ENCODE measurements around the gene BRD4. TPM values are rescaled to one million over a fixed set of nuclear protein-coding genes. Genes with fewer than 3 reads are reported as not detected.

BRD4 gene
- total RNA-seq, 2 donors from 2014 or later = 161 to 187 TPM

DNA sequence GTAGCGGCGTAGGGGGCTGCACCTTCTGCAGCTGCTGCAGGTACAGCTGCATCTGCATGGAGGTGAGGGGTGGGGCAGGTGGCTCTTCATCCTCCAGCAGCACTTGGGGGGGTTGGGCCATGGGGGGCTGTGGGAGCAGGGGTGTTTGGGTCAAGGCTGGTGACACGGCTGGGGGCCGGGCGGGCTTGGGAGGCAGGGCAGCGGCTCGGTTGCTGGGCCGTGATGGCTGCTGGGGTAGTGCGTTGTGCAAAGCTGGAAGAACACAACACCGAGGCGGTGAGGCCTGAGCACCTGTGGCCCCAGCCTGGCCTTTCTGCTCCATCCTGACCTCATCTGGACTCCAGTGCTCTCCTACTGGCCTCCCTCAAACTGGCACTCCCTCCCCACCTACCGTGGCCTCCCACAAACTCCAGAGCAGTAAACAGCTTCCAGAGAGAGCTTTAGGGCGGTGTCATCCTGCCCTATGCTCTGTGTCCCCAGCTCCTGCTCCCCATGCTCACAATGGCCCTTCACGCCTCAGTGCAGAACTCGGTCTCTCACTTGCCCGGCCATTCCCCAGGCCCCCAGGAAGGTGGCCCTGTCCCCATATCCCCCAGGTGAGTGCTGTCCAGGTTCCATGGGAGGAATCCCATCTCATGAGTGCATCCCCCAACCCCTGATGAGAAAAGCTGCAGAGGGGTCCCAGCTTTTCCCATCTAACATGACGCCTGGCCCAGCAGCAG, 88.9 kb downstream of the BRD4 start:
- peaks cover 2 to 14% of the 10 kb centered on the region in 2 donors for H3K36me3 Mint-ChIP-seq (ENCODE audit: insufficient read depth in 2 of 2)
- H3K4me3 Mint-ChIP-seq = no peak overlapping the region
- H3K27ac Mint-ChIP-seq = no peak overlapping the region
- no peaks in the 10 kb centered on the region for H3K4me1 Mint-ChIP-seq (ENCODE audit: low read depth)
- DNase-seq (no peak), ATAC-seq (replicated peaks in 1 of 2) (no peak)
- H3K9me3 Mint-ChIP-seq = no peaks in the 10 kb centered on the region
- no peaks in the 10 kb centered on the region for H3K27me3 Mint-ChIP-seq (ENCODE audit: low read depth)

DNA sequence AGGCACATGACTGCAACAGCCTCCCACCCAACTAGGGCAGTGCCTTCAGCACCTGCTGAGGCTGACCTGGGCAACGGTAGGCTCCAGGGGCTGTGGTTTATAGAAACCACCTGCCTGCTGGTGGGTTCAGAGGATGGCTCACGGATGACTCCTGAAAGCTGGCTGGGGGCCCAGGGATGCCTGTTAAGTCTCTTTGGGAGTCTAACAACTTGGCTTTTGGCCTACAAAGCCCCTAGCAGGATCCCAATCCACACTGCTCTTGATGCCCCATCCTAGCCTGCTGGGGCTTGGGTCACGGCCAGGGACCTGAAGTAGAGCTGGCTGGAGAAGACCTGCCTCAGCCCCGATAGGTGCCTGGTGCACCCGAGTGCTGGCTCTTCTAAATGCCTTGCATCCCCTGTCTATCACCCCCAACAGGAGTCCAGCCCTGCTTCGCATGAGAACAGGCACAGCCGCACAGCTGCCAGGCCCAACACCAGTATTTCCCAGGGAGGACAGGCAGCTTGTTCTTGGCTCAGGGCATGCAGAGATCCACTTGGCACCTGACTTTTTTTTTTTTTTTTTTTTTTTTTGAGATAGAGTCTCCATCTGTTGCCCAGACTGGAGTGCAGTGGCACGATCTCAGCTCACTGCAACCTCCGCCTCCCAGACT, 91.0 kb downstream of the BRD4 start:
- H3K4me1 Mint-ChIP-seq (ENCODE audit: low read depth) = no peaks in the 10 kb centered on the region
- peaks cover 3 to 23% of the 10 kb centered on the region in 2 donors for H3K36me3 Mint-ChIP-seq (ENCODE audit: insufficient read depth in 2 of 2)
- H3K4me3 Mint-ChIP-seq = no peak overlapping the region
- ATAC-seq (replicated peaks in 1 of 2) (peak in 1 of 2 donors; percentile 16), DNase-seq (no peak)
- H3K27me3 Mint-ChIP-seq (ENCODE audit: low read depth) = no peaks in the 10 kb centered on the region
- no peak overlapping the region for H3K27ac Mint-ChIP-seq
- no peaks in the 10 kb centered on the region for H3K9me3 Mint-ChIP-seq

DNA sequence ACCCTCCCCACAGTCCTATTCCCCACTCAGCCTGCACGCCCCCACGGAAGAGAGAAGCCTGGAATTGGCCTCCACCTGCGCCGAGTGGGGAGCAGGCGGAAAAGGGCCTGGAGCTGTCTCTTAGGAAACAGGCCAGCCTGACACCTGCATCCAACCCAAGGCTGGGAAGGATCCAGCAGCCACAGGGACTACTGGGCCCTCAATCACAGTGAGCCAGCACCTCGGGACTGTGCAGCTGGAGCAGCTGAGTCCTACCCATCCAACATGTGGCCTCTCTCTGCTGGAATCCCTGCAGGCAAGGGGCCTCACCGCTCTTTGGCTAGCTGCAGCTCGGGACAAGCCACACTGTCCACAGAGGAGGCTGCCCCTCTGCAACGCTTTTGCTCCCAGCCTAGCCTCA, 91.8 kb downstream of the BRD4 start:
- peaks cover 3 to 26% of the 10 kb centered on the region in 2 donors for H3K36me3 Mint-ChIP-seq (ENCODE audit: insufficient read depth in 2 of 2)

DNA sequence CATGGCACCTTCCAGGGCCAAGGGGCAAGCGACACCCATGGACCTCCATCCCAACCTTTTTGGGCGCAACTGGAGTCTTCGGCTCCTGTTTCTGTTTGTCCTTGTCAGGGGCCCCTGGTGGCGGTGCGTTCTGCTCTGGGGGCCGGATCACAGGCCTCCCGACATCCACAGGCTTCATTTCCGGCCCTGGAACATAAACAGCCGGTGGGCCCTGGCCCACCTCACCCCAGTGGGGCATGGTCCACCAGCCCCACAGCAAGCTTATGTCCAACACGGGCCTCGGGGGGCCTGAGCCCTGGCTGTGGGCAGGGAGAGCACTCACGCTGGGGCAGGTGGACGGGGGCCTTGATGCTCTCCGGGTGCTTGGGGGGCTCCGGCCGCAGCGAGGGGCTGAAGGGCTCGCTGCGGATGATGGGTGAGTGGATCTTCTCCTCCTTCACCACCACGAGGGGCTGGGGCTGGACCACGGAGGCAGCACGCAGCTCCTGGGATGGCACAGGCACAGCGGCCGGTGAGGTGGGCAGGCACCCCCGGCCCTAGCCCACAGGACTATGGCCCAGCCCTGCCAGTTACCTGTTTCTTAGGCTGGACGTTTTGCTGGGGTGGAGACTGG, 92.9 kb downstream of the BRD4 start:
- DNase-seq (no peak), ATAC-seq (replicated peaks in 1 of 2) (no peak)
- Mint-ChIP-seq H3K36me3 (ENCODE audit: insufficient read depth in 2 of 2) (peaks cover 3 to 22% of the 10 kb centered on the region in 2 donors), H3K9me3 (no peaks in the 10 kb centered on the region), H3K27me3 (ENCODE audit: low read depth) (no peaks in the 10 kb centered on the region), H3K27ac (no peak overlapping the region), H3K4me3 (no peak overlapping the region), H3K4me1 (ENCODE audit: low read depth) (no peaks in the 10 kb centered on the region)

More for the DNA sequence above, 91.8 kb downstream of the BRD4 start:
- no peak overlapping the region for H3K4me3 Mint-ChIP-seq
- H3K4me1 Mint-ChIP-seq (ENCODE audit: low read depth) = no peaks in the 10 kb centered on the region
- no peak for ATAC-seq (replicated peaks in 1 of 2)
- DNase-seq = no peak
- H3K27me3 Mint-ChIP-seq (ENCODE audit: low read depth) = no peaks in the 10 kb centered on the region
- no peak overlapping the region for H3K27ac Mint-ChIP-seq
- H3K9me3 Mint-ChIP-seq = no peaks in the 10 kb centered on the region

DNA sequence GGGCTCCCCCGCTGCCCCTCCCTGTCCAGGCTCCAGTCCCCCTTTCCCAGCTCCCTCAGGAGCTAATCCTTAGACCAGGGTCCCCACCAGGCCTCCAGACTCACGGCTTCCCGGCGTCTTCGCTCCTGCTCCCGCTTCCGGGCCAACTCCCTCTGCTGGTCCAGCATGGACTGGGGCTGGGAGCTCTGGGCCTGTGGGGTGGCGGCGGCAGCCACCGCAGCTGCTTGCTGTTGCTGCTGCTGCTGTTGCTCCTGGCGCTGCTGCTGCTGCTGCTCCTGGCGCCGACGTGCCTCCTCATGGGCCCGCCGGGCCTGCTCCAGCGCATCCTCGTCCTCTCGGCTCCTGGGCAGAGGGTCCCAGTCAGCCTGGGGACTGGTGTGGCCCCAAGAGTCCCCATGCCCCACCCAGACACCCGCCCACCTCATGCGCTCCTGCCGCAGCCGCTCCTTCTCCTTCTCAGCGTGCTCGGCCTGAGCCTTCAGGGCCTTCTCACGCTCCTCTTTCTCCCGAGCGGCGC, 93.6 kb downstream of the BRD4 start:
- no peaks in the 10 kb centered on the region for H3K9me3 Mint-ChIP-seq
- no peak for DNase-seq
- H3K27ac Mint-ChIP-seq = no peak overlapping the region
- H3K4me3 Mint-ChIP-seq = no peak overlapping the region
- H3K27me3 Mint-ChIP-seq (ENCODE audit: low read depth) = no peaks in the 10 kb centered on the region
- no peak for ATAC-seq (replicated peaks in 1 of 2)
- no peaks in the 10 kb centered on the region for H3K4me1 Mint-ChIP-seq (ENCODE audit: low read depth)
- peaks cover 3 to 21% of the 10 kb centered on the region in 2 donors for H3K36me3 Mint-ChIP-seq (ENCODE audit: insufficient read depth in 2 of 2)

DNA sequence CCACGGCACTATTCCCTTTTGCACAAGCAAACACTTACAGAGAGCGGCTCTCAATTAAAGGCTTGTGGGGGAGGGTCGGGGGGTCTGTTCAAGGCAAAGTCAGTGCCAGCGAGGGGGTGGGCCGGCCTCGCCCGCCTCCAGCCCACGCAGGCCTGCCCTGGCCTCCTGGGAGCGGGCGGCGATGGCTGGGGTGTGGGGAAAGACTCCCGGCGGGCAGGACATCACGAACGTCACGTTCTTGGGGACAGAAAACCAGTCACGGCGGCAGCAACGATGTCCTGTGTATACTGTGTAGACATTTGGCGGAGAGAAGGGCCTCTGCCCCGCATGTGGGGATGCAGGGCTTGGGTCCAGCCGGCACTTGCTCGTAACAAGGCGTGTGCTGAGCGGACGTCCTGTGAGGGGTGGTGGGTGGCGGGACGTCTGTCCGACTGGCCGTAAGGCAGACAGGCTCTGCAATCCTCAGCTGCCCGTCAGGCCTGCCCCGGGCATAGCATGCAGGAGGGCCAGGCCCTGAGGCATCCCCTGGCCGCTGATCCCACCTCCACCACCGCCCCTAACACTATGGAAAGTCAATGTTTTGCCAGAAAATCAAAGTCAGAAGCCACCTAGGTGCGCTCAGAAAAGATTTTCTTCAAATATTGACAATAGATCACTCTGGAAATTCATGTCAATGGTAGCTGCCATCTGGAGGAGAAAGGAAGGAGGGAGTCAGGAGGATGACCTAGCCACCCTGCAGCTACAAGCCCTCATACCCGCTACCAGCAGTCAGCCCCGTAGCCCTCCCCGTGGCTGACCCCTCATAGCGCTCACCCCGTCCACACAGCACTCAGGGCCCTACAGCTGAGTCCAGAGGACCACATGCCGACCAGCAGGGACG, 94.3 kb downstream of the BRD4 start:
- Mint-ChIP-seq H3K4me3 (no peak overlapping the region), H3K27ac (no peak overlapping the region), H3K36me3 (ENCODE audit: insufficient read depth in 2 of 2) (peaks cover 3 to 19% of the 10 kb centered on the region in 2 donors), H3K27me3 (ENCODE audit: low read depth) (no peaks in the 10 kb centered on the region), H3K4me1 (ENCODE audit: low read depth) (no peaks in the 10 kb centered on the region), H3K9me3 (no peaks in the 10 kb centered on the region)
- no peak for DNase-seq
- ATAC-seq (replicated peaks in 1 of 2) = peak in 1 of 2 donors; percentile 8

DNA sequence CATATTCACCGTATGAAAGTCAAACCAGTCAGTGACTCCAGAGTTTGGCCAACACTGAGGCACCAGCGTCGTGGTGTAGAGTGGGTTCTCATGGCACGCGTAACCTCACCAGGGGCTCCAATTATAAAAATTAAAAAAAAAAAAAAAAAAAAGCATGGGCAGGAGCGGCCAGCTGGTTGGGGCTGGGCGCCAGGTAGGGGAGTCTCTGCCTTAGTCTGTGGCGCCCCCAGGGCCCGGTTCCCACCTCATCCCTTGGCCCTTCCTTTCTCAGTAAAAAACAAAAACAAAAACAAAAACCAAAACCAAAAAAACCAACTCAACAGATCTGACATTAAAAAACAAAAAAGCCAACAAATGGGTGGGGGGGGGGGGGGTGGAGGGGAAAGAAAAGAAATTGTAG, 95.5 kb downstream of the BRD4 start:
- H3K27ac Mint-ChIP-seq = peak overlapping the region; percentile 48

DNA sequence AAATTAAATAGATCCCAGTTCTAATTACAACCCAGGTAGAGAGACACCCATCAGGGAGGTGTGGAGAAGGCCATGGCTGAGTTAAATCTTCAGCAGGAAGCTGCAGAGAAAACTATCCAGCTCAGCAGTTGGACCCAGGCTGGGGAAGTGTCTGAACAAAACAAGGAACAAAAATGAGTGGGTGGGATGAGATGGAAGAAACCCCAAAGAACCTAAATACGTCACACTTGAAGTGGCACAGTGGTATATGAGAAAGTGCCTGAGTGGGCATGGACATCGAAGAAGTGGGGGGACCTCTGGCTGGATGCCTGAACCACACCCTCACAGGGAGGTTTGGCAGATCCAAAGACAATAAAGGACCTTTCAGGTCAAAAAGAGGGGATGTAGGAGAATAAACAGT, 96.6 kb downstream of the BRD4 start:
- no peaks in the 10 kb centered on the region for H3K9me3 Mint-ChIP-seq
- DNase-seq (no peak), ATAC-seq (replicated peaks in 1 of 2) (no peak)
- H3K27me3 Mint-ChIP-seq (ENCODE audit: low read depth) = peaks cover 15% of the 10 kb centered on the region
- peaks cover 5% of the 10 kb centered on the region for H3K4me1 Mint-ChIP-seq (ENCODE audit: low read depth)
- H3K36me3 Mint-ChIP-seq (ENCODE audit: insufficient read depth in 2 of 2) = peaks cover 5 to 16% of the 10 kb centered on the region in 2 donors
- H3K27ac Mint-ChIP-seq = no peak overlapping the region
- H3K4me3 Mint-ChIP-seq = no peak overlapping the region

More for the DNA sequence above, 95.5 kb downstream of the BRD4 start:
- H3K4me3 Mint-ChIP-seq = no peak overlapping the region
- H3K36me3 Mint-ChIP-seq (ENCODE audit: insufficient read depth in 2 of 2) = peaks cover 3 to 19% of the 10 kb centered on the region in 2 donors
- no peak for ATAC-seq (replicated peaks in 1 of 2)
- H3K4me1 Mint-ChIP-seq (ENCODE audit: low read depth) = peaks cover 5% of the 10 kb centered on the region
- no peak for DNase-seq
- H3K27me3 Mint-ChIP-seq (ENCODE audit: low read depth) = peaks cover 8% of the 10 kb centered on the region
- no peaks in the 10 kb centered on the region for H3K9me3 Mint-ChIP-seq

DNA sequence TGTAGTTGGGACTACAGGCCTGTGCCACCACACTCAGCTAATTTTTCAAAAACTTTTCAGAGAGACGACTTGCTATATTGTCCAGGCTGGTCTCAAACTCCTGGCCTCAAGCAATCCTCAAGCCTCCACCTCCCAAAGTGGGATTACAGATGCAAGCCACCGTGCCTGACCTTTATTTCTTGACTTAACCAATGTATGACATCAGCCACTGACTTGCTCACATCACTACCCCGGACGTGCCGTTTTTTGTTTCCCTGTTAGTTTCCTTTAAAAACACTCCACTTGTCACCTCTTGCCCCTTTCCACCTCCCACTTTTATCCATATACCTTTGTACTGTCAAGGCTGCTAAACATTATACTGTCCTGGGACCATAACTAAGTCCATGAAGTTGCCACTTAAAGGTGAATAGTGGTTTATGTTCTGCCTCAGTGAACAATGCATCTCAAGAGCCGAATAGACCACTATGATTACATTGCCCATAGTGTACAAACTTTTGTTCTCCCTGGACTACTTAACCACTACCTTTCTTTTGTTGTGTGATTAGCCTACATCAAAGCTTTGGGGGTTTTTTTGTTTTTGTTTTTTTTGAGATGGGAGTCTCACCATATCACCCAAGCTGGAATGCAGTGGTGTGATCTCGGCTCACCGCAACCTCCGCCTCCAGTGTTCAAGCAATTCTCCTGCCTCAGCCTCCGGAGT, 97.8 kb downstream of the BRD4 start:
- no peak overlapping the region for H3K4me3 Mint-ChIP-seq
- peaks cover 18% of the 10 kb centered on the region for H3K27me3 Mint-ChIP-seq (ENCODE audit: low read depth)
- H3K36me3 Mint-ChIP-seq (ENCODE audit: insufficient read depth in 2 of 2) = peaks cover 5 to 16% of the 10 kb centered on the region in 2 donors
- H3K9me3 Mint-ChIP-seq = no peaks in the 10 kb centered on the region
- H3K4me1 Mint-ChIP-seq (ENCODE audit: low read depth) = peaks cover 5% of the 10 kb centered on the region
- H3K27ac Mint-ChIP-seq = no peak overlapping the region
- DNase-seq (no peak), ATAC-seq (replicated peaks in 1 of 2) (no peak)

DNA sequence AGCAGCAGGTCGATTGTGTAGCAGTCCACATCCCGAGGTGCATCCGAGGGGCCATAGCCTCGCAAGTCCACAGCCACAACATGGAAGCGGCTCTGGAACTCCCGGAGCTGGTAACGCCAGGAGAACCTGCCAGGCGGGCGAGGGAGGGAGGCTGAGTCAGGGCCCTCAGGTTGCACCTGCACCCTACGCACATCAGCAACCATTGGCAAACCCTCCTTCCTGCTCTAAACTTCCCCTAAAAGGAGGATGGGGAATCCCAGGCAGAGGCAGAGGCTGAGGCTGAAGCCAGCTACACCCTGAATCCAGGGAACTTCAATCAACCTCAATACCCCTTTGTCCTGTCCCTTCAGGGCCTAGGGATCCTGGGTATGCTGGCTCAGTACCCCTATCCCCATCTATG, 101.1 kb downstream of the BRD4 start:
- no peak overlapping the region for H3K4me3 Mint-ChIP-seq
- H3K9me3 Mint-ChIP-seq = no peaks in the 10 kb centered on the region
- DNase-seq = no peak

DNA sequence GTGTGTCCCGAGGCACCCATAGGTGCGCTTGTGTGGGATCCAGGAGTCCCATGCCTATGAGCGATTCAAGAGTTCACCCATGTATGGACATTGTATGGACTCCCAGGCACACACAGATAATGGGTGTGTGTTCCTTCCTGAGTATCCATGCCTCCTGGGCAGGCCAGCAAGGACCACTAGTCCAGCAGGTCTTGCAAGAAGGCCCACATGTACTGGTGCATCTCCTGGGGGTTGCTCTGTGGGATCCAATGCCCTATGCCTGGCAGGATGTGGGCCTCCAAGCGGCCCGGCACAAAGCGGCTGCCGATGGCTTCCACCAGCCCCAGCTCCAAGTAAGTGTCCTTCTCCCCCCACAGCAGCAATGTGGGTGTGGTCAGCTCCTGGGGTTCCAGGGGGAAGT, 105.1 kb downstream of the BRD4 start:
- H3K9me3 Mint-ChIP-seq = no peaks in the 10 kb centered on the region
- peaks cover 0 to 1% of the 10 kb centered on the region in 2 donors for H3K36me3 Mint-ChIP-seq (ENCODE audit: insufficient read depth in 2 of 2)
- H3K27ac Mint-ChIP-seq = no peak overlapping the region
- DNase-seq (no peak), ATAC-seq (replicated peaks in 1 of 2) (no peak)
- no peak overlapping the region for H3K4me3 Mint-ChIP-seq
- H3K4me1 Mint-ChIP-seq (ENCODE audit: low read depth) = peaks cover 21% of the 10 kb centered on the region
- H3K27me3 Mint-ChIP-seq (ENCODE audit: low read depth) = peaks cover 38% of the 10 kb centered on the region

More for the DNA sequence above, 101.1 kb downstream of the BRD4 start:
- peak; percentile 6 to 9 for ATAC-seq (replicated peaks in 1 of 2)
- Mint-ChIP-seq H3K27me3 (ENCODE audit: low read depth) (peaks cover 18% of the 10 kb centered on the region), H3K27ac (no peak overlapping the region), H3K4me1 (ENCODE audit: low read depth) (peaks cover 5% of the 10 kb centered on the region), H3K36me3 (ENCODE audit: insufficient read depth in 2 of 2) (peaks cover 1 to 6% of the 10 kb centered on the region in 2 donors)

DNA sequence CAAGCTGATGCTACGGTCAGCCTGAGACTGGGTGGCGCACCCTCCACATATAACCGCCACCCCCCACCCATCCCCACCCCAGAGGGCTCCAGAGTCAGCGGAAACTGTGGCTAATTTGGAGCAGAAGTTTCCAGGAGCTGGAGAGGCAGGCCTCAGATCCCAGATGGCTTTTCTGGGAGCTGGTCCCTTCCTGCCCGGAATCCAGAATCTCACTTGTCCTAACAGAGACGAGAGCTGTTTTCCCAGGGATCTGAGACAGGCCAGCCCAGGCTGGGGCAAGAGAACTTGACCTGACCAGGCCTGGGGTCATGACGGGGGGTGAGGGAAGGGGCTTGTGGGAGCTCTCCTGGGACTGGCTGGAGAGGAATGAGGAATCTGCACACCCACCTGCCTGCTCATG, 106.6 kb downstream of the BRD4 start:
- H3K4me3 Mint-ChIP-seq = no peak overlapping the region
- no peaks in the 10 kb centered on the region for H3K9me3 Mint-ChIP-seq
- no peaks in the 10 kb centered on the region for H3K36me3 Mint-ChIP-seq (ENCODE audit: insufficient read depth in 2 of 2)
- no peak overlapping the region for H3K27ac Mint-ChIP-seq
- H3K4me1 Mint-ChIP-seq (ENCODE audit: low read depth) = peaks cover 19% of the 10 kb centered on the region
- ATAC-seq (replicated peaks in 1 of 2) = no peak
- no peak for DNase-seq
- H3K27me3 Mint-ChIP-seq (ENCODE audit: low read depth) = peaks cover 38% of the 10 kb centered on the region

Data from activated T-cell treated with anti-CD3 and anti-CD28 coated beads, Interleukin-2, amount 50 U/mL, for 72 hours (primary cell).